Measurements from ENCODE around the gene SLC4A4.

- TF ChIP-seq CEBPB (IDR thresholded peaks at IDR 0.05; ENCODE audit: low read depth, low read length) (no peak), ATF2 (IDR thresholded peaks at IDR 0.05; ENCODE audit: low read length) (no peak), RFX5 (IDR thresholded peaks at IDR 0.05; ENCODE audit: borderline replicate concordance, low read depth, low read length) (no peak), BACH1 (IDR thresholded peaks at IDR 0.05; ENCODE audit: low read length) (no peak), MAFK (IDR thresholded peaks at IDR 0.05; ENCODE audit: low read depth, low read length) (no peak), EP300 (IDR thresholded peaks at IDR 0.05; ENCODE audit: borderline replicate concordance in 1 of 2, low read depth in 2 of 2, low read length in 2 of 2) (no peak)
Measured at GRCh38 chr4:71441186-71442169, 102.7 kb downstream of the SLC4A4 start.

Data from H1 (cell line).